IPS DF 6.9 (cell line): ENCODE results near the gene PRRX1.

Experiments
- DNase-seq: peaks from one replicate; pipeline ENCODE4 v3.0.0-alpha.2; 2013; ENCODE audit warnings: low read depth, low spot score
- H3K27ac ChIP-seq: one replicate; pipeline ENCODE4 v1.5.1; 2013; ENCODE audit warnings: low read length, control low read depth
- H3K27me3 ChIP-seq: 2 replicates; pipeline ENCODE4 v1.6.1; 2013; ENCODE audit warnings: mild to moderate bottlenecking, low read length; ENCODE audit not compliant: control insufficient read depth, insufficient read depth
- H3K36me3 ChIP-seq: 2 replicates; pipeline ENCODE4 v1.6.1; 2013; ENCODE audit warnings: low read length; ENCODE audit not compliant: control insufficient read depth, insufficient read depth
- H3K4me1 ChIP-seq: 2 replicates; pipeline ENCODE4 v1.6.1; 2013; ENCODE audit warnings: low read length; ENCODE audit not compliant: control insufficient read depth, insufficient read depth
- H3K4me3 ChIP-seq: 2 replicates; pipeline ENCODE4 v1.5.1; 2013; ENCODE audit warnings: mild to moderate bottlenecking, low read length
- H3K9me3 ChIP-seq: 2 replicates; pipeline ENCODE4 v1.6.1; 2013; ENCODE audit warnings: low read length, inconsistent platforms; ENCODE audit not compliant: control insufficient read depth, insufficient read depth
- WGBS: extraction: QIAGEN DNeasy Blood & Tissue Kit; methylation state at CpG from one replicate; pipeline ENCODE4 v1.1.7; 2013; ENCODE audit warnings: mixed read lengths, missing lambda C conversion rate; ENCODE audit not compliant: insufficient read length, insufficient coverage; 5-methylcytosine and 5-hydroxymethylcytosine counted together

Gene PRRX1

GRCh38 chr1:170723518-170723917 lies 59.6 kb downstream of the PRRX1 start:
- no peaks in the 10 kb centered on the region for H3K4me1 ChIP-seq
- H3K36me3 ChIP-seq: no peaks in the 10 kb centered on the region
- no peak for DNase-seq
- H3K9me3 ChIP-seq: no peaks in the 10 kb centered on the region
- no peak overlapping the region for H3K27ac ChIP-seq
- no peak overlapping the region for H3K4me3 ChIP-seq
- H3K27me3 ChIP-seq: no peaks in the 10 kb centered on the region
- WGBS: no CpG with 5 or more reads among the region's 2 CpGs

DNA sequence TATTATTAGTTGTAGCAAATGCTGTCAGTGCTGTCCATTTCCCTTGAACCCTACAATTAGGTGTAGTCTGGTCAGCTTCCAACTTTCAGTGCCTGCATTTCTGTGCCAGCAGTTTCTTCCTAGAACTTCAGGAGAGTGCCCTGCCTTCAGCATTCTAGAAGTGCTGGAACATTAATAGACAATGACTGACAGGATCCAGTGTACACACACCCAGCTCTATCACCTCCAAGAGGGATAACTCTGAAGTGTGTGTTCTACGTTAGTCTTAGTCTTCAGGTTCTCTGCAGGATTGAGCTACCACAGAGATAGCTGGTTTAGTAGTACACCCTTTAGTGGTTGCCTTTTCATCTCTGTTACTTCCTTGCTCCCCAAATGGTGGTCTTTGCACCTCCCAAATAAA lies 61.4 kb downstream of the PRRX1 start:
- no peaks in the 10 kb centered on the region for H3K36me3 ChIP-seq
- no peak overlapping the region for H3K27ac ChIP-seq
- no peaks in the 10 kb centered on the region for H3K27me3 ChIP-seq
- WGBS: no CpG with 5 or more reads among the region's 1 CpG
- DNase-seq: no peak
- H3K4me1 ChIP-seq: no peaks in the 10 kb centered on the region
- H3K9me3 ChIP-seq: no peaks in the 10 kb centered on the region
- H3K4me3 ChIP-seq: no peak overlapping the region

DNA sequence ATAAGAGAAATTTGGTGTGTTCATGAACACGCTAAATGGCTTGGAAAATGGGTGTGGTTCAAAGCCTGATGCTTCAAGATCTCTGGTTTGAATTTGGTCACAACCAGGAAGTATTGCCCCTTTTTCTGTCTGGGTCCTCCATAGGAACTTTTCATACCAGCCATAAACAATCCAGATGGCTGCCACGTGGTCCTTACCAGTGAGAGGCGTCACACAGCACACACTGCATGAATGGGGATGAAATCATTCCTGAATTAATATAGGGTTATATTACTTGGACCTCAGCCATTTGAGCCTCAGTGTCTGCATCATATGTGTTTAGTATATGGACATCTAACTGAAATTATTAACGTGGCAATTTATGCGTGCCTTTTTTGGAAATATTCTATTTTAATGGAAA lies 64.0 kb downstream of the PRRX1 start:
- DNase-seq: no peak
- no CpG with 5 or more reads among the region's 5 CpGs for WGBS
- Histone ChIP-seq H3K36me3 (no peaks in the 10 kb centered on the region), H3K4me1 (no peaks in the 10 kb centered on the region), H3K27ac (no peak overlapping the region), H3K27me3 (no peaks in the 10 kb centered on the region), H3K9me3 (no peaks in the 10 kb centered on the region), H3K4me3 (no peak overlapping the region)

GRCh38 chr1:170729225-170730002 lies 65.5 kb downstream of the PRRX1 start:
- Histone ChIP-seq H3K27me3 (no peaks in the 10 kb centered on the region), H3K4me1 (no peaks in the 10 kb centered on the region), H3K27ac (no peak overlapping the region), H3K9me3 (no peaks in the 10 kb centered on the region), H3K36me3 (no peaks in the 10 kb centered on the region), H3K4me3 (no peak overlapping the region)
- no CpG with 5 or more reads among the region's 6 CpGs for WGBS
- DNase-seq: no peak

DNA sequence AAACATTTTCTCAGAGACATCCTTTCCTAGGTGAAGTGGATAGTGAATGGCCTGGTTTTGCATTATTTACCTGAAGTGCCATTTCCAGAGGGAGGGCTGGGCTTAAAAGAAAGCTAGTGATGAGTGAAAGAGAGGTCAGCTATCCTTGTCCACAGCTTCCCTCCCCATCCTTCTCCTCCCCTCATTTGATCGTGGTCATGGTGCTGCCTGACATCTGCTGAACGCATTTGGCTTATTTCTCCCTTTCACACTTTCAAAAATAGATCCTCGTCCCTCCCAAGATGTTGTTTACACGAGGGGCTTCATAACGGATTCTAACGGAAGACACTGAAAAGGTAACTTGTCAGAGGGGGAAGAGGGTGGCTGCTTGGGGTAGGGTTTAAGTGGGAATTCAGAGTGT lies 66.1 kb downstream of the PRRX1 start:
- no peaks in the 10 kb centered on the region for H3K9me3 ChIP-seq
- H3K4me3 ChIP-seq: no peak overlapping the region
- no CpG with 5 or more reads among the region's 6 CpGs for WGBS
- H3K36me3 ChIP-seq: no peaks in the 10 kb centered on the region
- no peaks in the 10 kb centered on the region for H3K4me1 ChIP-seq
- H3K27me3 ChIP-seq: no peaks in the 10 kb centered on the region
- no peak overlapping the region for H3K27ac ChIP-seq
- no peak for DNase-seq

GRCh38 chr1:170730438-170730837 lies 66.5 kb downstream of the PRRX1 start:
- H3K9me3 ChIP-seq: no peaks in the 10 kb centered on the region
- H3K27me3 ChIP-seq: no peaks in the 10 kb centered on the region
- WGBS: no CpG with 5 or more reads among the region's 6 CpGs
- H3K27ac ChIP-seq: no peak overlapping the region
- H3K4me3 ChIP-seq: no peak overlapping the region
- no peak for DNase-seq
- no peaks in the 10 kb centered on the region for H3K36me3 ChIP-seq
- H3K4me1 ChIP-seq: no peaks in the 10 kb centered on the region

DNA sequence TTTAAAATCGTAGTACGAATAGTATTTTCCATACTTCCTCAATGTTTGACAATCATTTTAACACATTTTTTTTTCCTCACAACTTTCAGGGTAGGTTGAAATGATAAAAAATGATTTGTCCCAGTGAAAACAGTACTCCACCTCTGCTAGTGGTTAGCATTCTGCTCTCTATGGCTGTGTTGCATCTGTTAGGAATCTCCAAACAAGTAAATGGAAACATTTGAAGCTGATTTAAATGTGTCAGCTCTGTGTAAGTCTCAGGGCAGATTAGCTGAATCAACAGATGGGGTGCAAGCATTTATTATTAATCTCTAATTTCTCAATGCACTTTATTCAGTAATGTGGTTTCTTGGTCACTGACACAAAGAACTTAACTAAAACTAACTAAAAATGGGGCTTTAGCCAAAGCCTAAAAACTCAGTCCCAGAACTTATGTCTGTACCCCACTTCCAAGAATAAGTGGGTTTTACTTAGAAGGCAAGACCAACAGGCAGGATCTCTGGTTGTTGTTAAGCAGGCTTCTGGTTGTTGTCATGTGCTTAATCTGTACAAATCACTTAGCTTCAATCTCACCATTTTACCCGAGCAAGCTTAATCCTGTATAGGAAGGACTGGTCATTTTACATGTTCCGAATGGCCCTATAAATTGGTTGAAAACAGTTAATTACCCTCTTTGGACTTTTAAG lies 67.8 kb downstream of the PRRX1 start:
- H3K4me3 ChIP-seq: no peak overlapping the region
- H3K27me3 ChIP-seq: no peaks in the 10 kb centered on the region
- no peaks in the 10 kb centered on the region for H3K9me3 ChIP-seq
- no peak for DNase-seq
- WGBS: no CpG with 5 or more reads among the region's 4 CpGs
- no peaks in the 10 kb centered on the region for H3K4me1 ChIP-seq
- no peaks in the 10 kb centered on the region for H3K36me3 ChIP-seq
- H3K27ac ChIP-seq: no peak overlapping the region

GRCh38 chr1:170732252-170732588 lies 68.3 kb downstream of the PRRX1 start:
- Histone ChIP-seq H3K4me1 (no peaks in the 10 kb centered on the region), H3K9me3 (no peaks in the 10 kb centered on the region), H3K4me3 (no peak overlapping the region), H3K36me3 (no peaks in the 10 kb centered on the region), H3K27ac (no peak overlapping the region), H3K27me3 (no peaks in the 10 kb centered on the region)
- no CpG with 5 or more reads among the region's 2 CpGs for WGBS
- no peak for DNase-seq

DNA sequence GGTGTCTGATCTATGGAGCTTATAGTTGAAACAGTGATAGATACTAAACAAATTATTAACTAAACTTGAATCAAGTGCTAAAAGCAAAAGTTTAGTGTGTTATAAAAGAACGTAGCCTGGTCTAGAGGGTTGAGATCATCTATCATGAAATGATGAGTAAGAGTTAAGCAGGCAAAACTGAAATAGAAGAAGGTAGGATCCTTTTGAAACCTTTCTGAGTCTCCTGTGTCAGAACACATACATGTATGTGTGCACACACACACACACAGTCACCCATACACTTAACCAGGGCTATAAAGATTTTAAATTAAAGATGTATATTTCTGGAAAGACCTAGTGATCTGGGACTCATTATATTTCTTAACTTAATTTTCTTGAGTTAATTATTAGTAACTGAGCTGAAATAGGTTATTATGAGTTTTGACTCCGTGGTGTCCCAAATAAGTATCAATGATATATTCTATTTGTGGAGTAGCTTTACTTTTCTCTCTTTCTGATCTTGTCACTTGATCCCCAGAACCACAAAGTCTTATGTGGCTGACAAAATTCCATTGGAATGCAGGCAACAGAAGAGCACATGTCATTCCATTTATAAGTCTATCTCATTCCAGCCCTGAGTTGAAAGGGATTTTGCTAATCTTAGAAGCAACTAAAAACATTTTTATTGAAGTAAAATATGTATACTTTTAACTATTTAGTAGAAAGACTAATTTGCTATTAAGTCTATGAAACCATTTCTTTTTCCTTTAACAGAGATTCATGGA lies 70.7 kb downstream of the PRRX1 start:
- no peaks in the 10 kb centered on the region for H3K4me1 ChIP-seq
- no peak for DNase-seq
- H3K4me3 ChIP-seq: no peak overlapping the region
- H3K27me3 ChIP-seq: no peaks in the 10 kb centered on the region
- WGBS: no CpG with 5 or more reads among the region's 2 CpGs
- H3K27ac ChIP-seq: no peak overlapping the region
- H3K9me3 ChIP-seq: no peaks in the 10 kb centered on the region
- no peaks in the 10 kb centered on the region for H3K36me3 ChIP-seq

DNA sequence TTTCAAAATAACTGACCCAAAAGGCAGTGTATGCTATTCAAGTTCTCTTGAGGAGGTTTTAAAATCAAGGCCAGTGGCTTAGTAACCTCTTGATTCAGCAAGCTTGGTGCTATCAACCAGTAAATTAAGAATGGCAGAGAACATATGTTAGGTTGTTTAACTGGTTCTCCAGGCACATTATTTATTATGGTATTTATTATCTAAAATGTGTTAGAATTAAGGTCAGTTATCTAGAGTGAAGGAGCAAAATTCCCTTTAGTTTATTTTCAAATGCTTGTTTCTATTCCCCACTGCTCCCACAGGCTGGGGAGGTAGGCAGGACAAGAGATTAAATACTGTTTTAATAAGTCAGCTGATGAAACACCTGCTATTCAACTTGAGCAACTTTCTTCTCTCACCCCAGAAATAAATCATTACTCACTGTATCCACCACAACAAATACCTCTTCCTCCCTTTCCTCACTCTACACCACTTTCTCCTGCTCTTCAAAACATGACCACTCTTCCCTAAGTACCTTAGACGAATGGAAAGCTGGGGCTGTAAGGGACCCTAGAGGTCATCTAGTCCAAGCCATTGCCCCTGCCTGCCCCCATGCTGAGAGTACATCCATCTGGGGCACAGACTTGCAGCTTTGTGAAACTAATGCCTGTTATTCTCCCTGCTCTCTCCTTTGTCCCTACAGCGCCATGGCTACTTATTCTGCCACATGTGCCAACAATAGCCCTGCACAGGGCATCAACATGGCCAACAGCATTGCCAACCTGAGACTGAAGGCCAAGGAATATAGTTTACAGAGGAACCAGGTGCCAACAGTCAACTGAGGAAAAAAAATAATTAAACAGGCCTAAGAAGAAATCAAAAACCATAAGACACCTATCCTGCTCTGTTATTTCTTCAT lies 71.7 kb downstream of the PRRX1 start:
- Histone ChIP-seq H3K27me3 (no peaks in the 10 kb centered on the region), H3K27ac (no peak overlapping the region), H3K4me3 (no peak overlapping the region), H3K9me3 (no peaks in the 10 kb centered on the region), H3K4me1 (no peaks in the 10 kb centered on the region), H3K36me3 (no peaks in the 10 kb centered on the region)
- DNase-seq: no peak
- no CpG with 5 or more reads among the region's 2 CpGs for WGBS
